GM18951 (cell line): ENCODE data around the gene MFSD2B.

Experiments
- POLR2A ChIP-seq: IDR thresholded peaks from 4 replicates; pipeline ENCODE4 v1.6.1; 2011; ENCODE audit warnings: mild to moderate bottlenecking; ENCODE audit not compliant: insufficient read length, insufficient read depth; ENCODE audit errors: extremely low read depth
- in situ Hi-C: fragments of 300-500 bp; cut with MboI; formaldehyde crosslinking; loops from one replicate; pipeline ENCODE4 v1.12.0; 2022; ENCODE audit warnings: low sequenced_read_pairs, mixed read lengths, inconsistent platforms; ENCODE audit not compliant: unreplicated experiment

MFSD2B gene, protein sequence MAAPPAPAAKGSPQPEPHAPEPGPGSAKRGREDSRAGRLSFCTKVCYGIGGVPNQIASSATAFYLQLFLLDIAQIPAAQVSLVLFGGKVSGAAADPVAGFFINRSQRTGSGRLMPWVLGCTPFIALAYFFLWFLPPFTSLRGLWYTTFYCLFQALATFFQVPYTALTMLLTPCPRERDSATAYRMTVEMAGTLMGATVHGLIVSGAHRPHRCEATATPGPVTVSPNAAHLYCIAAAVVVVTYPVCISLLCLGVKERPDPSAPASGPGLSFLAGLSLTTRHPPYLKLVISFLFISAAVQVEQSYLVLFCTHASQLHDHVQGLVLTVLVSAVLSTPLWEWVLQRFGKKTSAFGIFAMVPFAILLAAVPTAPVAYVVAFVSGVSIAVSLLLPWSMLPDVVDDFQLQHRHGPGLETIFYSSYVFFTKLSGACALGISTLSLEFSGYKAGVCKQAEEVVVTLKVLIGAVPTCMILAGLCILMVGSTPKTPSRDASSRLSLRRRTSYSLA

DNA sequence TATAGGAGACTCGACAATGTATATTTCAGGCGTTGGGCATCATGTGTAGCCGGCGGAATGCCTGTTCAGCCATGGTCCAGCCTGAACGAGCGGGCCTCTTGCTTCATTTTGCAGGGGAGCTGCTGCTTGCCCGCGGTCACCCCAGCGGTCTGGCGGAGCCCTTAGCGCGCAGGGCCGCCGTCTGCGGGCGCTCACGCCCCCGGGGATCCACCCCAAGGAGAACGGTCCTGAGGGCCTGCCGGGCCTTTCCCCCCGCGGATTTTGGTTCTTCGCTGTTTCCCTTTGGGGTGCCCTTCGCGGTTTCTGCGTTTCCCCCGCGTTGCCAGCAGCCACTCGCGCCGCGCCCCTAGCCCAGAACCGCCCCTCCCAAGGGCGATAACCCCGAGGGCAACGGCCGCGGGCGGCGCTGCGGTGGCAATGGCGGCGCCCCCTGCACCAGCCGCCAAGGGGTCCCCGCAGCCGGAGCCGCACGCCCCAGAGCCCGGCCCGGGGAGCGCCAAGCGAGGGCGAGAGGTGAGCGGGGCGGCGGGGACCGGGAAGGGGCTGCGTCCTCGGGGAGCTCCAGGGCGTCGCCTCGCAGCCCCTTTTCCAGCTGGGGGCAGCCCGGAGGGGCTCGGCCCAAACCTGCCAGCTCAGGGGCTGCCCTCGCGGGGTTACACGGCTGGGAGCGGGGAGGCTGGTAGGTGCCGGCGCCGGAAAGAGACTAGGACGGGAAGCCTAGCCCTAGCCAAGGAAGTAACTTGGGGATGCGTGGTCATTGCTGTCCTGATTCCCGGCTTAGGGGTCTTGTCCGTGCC lies at the start of gene MFSD2B:
MFSD2B (plus strand) TSS at position 406 of the 797 bp plus-strand sequence; CDS start at position 418, 12 bp downstream.
- in situ Hi-C loops, result no loop called here
- no peak for TF ChIP-seq POLR2A

DNA sequence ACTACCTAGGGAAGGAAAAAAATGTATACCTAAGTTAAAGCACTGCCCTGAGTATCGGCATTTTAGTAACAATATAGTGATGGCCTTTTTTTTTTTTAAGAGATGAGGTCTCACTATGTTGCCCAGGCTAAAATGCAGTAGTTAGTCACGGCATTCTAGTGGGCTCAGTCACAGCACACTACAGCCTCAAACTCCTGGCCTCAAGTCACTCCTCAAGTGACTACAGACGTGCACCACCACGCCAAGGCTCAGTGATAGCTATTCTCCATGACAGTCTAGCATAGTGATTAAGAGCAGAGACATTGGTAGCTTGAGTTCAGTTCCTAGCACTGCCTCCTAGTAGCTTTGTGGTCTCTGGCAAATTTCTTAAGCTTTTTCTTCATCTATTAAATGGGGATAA lies 42.0 kb upstream of the MFSD2B start:
- no peak for TF ChIP-seq POLR2A
- in situ Hi-C loops, result no loop called here

DNA sequence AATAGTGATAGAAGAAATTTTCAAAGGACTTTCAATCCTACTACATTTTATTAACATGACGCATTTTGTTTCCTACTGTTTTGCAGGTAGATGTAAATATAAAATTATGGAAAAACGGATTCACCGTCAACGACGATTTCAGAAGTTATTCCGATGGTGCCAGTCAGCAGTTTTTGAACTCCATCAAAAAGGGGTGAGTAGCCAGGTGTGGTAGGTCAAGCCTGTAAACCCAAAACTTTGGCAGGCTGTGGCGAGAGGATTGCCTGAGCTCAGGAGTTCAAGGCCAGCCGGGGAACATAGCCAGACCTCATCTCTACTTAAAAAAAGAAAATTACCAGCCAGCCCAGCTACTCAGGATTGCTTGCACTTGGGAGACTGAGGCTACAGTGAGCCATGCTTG lies 33.0 kb upstream of the MFSD2B start:
- no peak for TF ChIP-seq POLR2A
- in situ Hi-C loops, result no loop called here

DNA sequence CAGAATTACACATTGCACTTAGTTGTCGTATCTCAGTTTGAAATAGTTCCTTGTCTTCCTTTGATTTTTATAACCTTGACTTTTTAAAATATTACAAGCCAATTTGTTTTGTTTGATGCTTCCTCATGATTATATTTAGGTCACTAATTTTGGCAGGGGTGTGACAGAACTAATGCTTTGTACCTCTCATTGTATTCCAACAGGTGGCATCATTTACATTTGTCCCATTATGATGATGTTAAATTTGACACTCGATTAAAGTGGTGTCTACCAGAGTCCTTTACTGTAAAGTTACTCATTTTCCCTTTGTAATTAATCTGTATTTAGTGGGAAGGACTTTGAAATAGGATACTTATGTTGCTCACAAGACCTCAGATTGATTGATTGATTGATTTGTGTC lies 21.5 kb upstream of the MFSD2B start:
- in situ Hi-C loops, result no loop called here
- TF ChIP-seq POLR2A, result no peak

DNA sequence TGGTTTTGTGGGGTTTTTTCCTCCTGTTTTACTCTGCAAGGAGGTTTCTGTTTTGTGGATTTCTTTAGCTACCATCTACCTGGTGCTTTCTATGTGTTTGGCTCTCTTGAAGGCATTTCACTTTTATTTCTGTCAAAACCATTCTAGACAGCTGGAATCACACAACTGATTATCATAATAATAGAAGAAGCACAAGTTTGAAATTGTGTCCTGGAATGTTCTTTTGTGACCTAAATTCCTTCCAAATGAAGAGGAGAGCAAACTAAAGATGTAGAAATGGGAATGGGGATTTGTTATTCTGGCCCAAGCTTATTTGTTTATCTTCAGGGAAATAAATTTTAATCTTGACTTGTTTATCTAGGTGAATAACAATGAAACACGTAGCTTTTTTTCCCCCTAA lies 17.0 kb upstream of the MFSD2B start:
- no peak for TF ChIP-seq POLR2A
- in situ Hi-C loops, result no loop called here

DNA sequence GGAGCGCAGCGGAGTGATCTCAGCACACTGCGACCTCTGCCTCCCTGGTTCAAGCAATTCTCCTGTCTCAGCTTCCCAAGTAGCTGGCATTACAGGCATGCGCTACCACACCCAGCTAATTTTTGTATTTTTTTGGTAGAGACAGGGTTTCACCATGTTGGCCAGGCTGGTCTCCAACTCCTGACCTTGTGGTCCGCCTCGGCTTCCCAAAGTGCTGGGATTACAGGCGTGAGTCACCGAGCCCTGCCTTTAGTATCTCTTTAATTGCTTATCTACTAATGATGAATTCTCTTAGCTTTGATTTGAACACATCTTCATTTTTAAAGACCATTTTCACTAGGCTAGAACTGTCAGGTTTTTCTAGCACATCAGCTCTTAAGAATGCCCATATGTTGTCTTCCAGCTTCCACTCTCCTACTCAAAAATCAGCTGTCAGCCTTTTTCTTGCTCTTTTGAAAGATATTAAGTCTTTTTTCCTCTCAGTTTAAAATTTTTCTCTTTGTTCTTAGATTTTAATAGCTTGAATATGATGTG lies 16.1 kb upstream of the MFSD2B start:
- TF ChIP-seq POLR2A, result no peak
- in situ Hi-C loops, result no loop called here

DNA sequence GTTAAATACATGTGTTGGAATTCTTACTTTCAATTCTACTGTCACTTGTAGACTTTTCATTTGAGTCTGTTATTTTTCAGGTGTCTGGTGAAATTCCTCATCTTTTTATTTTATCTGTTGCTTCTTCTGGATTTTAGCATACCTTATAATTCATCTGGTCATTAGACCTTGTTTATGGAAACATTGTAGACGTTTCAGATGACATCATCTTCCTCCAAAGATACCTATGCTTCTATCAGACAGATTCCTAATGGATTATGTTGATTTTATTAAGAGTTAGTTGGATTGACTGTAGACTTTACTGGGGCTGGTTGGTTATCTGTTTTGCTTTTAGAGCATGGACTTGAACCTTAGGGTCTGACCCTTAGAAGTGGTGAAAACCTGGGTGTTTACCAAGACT lies 15.3 kb upstream of the MFSD2B start:
- in situ Hi-C loops, result no loop called here
- TF ChIP-seq POLR2A, result no peak

DNA sequence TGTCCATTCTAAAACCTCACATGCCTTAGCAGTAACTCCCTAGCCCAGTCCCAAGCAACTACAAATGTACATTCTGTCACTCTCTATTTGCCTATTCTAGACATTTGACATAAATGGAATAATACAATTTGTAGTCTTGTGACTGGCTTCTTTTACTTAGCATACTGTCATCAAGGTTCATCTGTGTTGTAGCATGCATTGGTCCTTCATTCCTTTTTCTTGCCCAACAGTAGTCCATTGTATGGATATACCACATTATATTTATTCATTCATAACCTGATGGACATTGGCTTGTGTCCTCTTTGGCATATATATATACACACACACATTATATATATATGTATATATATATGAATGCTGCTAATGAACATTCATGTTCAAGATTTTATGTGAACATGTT lies 2.2 kb upstream of the MFSD2B start:
- TF ChIP-seq POLR2A, result no peak
- in situ Hi-C loops, result no loop called here

DNA sequence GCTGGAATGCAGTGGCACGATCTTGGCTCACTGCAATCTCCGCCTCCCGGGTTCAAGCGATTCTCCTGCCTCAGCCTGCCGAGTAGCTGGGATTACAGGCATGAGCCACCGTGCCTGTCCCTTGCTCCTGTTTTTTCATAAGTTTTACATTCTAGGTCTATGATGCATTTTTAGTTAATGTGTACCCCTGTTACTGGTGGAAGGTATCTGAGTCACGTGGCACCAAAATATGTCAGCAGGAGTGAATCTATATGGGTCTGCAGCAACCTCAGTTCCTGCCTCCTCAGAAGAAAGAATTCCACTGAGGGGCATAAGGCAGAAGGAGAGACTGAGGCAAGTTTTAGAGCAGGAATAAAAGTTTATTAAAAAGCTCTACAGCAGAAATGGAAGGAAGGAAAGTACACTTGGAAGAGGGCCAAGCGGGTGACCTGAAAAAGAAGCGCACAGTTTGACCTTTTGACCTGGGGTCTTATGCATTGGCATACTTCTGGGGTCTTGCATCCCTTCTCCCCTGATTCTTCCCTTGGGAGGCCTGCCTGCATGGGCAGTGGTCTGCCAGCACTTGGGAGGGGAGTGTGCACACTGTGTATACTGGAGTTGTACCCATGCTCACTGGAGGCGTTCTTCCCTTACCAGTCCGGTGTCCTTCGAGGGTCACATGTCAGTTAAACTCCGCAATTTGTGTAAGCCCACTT lies 1.1 kb upstream of the MFSD2B start:
- TF ChIP-seq POLR2A, result no peak
- in situ Hi-C loops, result no loop called here

DNA sequence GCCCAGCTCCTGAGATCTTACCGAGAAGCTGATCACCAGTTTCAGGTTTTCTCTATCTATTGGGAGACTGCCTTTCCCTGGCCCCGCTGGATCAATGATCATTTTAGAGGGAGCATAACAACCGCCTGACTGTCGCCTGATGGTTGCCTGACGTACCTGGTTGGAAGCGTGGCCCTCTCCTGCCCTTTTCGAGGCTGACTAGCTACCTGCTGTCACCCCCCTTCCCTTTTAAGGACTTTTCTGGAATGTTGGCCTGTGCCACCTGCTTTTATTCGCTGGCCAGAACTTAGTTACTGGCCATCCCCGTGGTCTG lies 562 bp upstream of the MFSD2B start:
- in situ Hi-C loops, result no loop called here
- TF ChIP-seq POLR2A, result no peak

DNA sequence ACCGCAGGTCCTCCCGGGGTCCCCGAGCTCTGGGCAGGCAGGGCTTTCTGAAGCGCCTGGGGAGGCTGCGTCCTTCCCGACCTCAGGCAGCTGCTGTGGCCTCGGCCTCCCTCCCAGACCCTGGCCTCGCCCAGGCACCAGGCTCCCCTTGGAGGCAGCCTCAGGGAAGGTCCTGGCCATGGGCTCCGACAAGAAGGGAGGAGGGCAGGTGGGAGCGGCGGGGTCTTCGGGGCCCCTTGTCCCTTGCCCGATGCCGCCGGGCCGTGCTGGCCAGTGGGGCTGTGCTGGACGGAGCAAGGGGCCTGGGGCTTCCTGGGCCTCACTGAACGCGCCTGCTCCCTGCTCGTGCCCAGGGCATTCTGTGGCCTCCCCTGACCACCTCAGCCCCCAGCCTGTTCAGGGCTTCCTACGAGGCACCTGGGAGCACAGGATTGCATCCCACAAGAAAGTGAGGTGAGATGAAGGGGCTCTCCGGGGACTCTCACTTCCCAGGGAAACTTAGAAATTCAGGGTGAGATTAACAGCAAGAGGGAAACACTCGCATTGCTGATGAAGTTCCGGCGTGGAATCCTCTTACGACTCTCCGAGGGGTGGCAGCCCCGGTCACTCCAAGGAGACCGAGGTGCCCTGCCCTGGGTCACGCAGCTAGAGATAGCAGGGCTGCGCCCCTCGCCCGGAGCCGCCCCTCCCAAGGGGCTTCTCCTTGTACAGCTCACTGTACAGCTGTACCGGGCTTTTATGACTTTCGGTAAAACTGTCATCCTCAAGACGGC lies 778 bp downstream of the MFSD2B start:
- in situ Hi-C loops, result no loop called here
- TF ChIP-seq POLR2A, result no peak

DNA sequence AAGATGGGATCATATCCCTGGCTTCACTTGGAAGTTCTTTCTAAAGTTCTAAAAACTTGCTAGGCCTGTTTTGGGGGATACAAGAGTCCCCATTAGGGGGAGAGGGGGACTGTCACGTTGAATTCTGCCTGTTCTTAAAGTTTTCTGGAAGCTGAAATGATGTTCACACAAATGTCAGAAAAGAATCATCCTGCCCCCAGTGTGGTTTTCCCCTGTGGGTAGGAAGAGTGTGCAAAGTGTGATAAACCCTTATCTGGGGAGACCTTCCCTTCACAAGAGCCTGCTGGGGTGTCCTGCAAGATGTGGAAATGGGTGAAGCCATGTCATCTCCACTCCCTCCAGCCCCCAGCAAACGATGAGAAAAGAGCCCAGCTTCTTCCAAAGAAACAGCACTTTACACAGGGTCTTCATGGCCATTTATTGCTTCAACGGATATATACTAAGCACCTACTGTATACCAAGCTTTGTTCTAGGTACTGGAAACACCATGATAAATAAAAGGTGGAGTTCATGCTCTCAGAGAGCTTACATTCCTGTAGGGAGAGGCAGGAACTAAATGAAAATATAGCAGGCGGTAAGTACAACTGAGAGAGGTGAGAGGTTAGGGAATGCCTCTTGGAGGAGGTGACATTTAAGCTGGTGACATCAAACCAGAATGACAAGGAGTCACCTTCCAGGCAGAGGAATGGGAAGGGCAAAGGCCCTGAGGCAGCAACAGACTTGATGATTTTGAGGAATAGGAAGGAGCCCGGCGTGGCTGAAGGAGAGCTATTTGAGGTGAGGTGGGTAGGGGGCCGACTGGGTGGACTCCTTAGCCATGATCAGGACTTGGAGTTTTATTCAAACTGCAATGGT lies 1.6 kb downstream of the MFSD2B start:
- no peak for TF ChIP-seq POLR2A

More for the DNA sequence above, 1.6 kb downstream of the MFSD2B start:
- in situ Hi-C loops, result no loop called here
